ENCODE results near the gene B4GALNT1. TPM values are rescaled to one million over a fixed set of nuclear protein-coding genes. Genes with fewer than 3 reads are reported as not detected.

Gene B4GALNT1
- total and polyA plus RNA-seq, 2 of the 13 experiments (the other 11 are each of a cell fraction or from before 2014, with no cell fraction given): 4.5 to 5.4 TPM

- TF ChIP-seq ZNF562 (CRISPR knock-in tag; IDR thresholded peaks at IDR 0.05; ENCODE audit: borderline replicate concordance) (no peak), PREB (CRISPR knock-in tag; IDR thresholded peaks at IDR 0.05) (no peak), BHLHE40 (IDR thresholded peaks at IDR 0.05; ENCODE audit: low read length) (no peak), NCOA5 (CRISPR knock-in tag; IDR thresholded peaks at IDR 0.05) (no peak), ZNF44 (CRISPR knock-in tag; IDR thresholded peaks at IDR 0.05) (no peak), HOXA5 (CRISPR knock-in tag; IDR thresholded peaks at IDR 0.05) (no peak), ZNF33B (CRISPR knock-in tag; IDR thresholded peaks at IDR 0.05) (no peak), ZNF274 (CRISPR knock-in tag; IDR thresholded peaks at IDR 0.05) (no peak), TARDBP (CRISPR knock-in tag; IDR thresholded peaks at IDR 0.05) (no peak), DMTF1 (CRISPR knock-in tag; IDR thresholded peaks at IDR 0.05) (no peak)
Observed at GRCh38 chr12:57614948-57615500, 18.0 kb downstream of the B4GALNT1 start (continued).
